ENCODE measurements around the gene RHBDF1. TPM values are rescaled to one million over a fixed set of nuclear protein-coding genes. Genes with fewer than 3 reads are reported as not detected.
A peak's percentile ranks its signal among the peaks of the same experiment; 100 is the strongest.

RHBDF1 gene
- total and polyA plus RNA-seq, 2 donors (not counting 1 experiment from before 2014, with no cell fraction given), result 40.5 to 53.8 TPM

- no peak within 1 kb of the TSS for H2AFZ ChIP-seq (ENCODE audit: low read length)
- H3K36me3 ChIP-seq (ENCODE audit: control insufficient read depth, insufficient read depth, low read length), result peaks cover 18% of the 10 kb centered on the region
- H3K4me1 ChIP-seq (ENCODE audit: control insufficient read depth, extremely low read depth, insufficient read depth, low read length), result peaks cover 35% of the 10 kb centered on the region
- peak within 1 kb of the TSS; percentile 99 for H3K4me2 ChIP-seq (ENCODE audit: extremely low read depth, insufficient read depth, low read length)
- no peak for TF ChIP-seq CTCF (conservative IDR thresholded peaks at IDR 0.05 in 1 of 2, IDR thresholded peaks at IDR 0.05 in 1 of 2; ENCODE audit: low read depth in 1 of 2, low read length in 2 of 2)
- TF ChIP-seq EZH2 (IDR thresholded peaks at IDR 0.05; ENCODE audit: low read length, missing control alignments), result no peak
- H4K20me1 ChIP-seq (ENCODE audit: control insufficient read depth, extremely low read depth, insufficient read depth, low read length), result no peaks in the 10 kb centered on the region
- H3K27me3 ChIP-seq (ENCODE audit: control insufficient read depth, insufficient read depth, low read length), result no peaks in the 10 kb centered on the region
- H3K4me3 ChIP-seq (replicated peaks in 1 of 4; ENCODE audit: control extremely low read depth in 1 of 4, insufficient read depth in 1 of 4, low read depth in 3 of 4, low read length in 4 of 4), result peak within 1 kb of the TSS; percentile 61 to 73 (median 68)
- no peaks in the 10 kb centered on the region for H3K9me3 ChIP-seq (ENCODE audit: control insufficient read depth, insufficient read depth, low read depth, low read length)
- H3K79me2 ChIP-seq (ENCODE audit: control insufficient read depth, insufficient read depth, low read length), result peaks cover 29% of the 10 kb centered on the region
- peak within 1 kb of the TSS; percentile 91 for H3K9ac ChIP-seq (ENCODE audit: insufficient read depth, low read length)
- peak within 1 kb of the TSS; percentile 96 for H3K27ac ChIP-seq (ENCODE audit: insufficient read depth, low read length)
- peak; percentile 68 to 69 for DNase-seq (ENCODE audit: low read depth in 2 of 2)
Measured at GRCh38 chr16:77807-78443, 5.5 kb upstream of the RHBDF1 start, which contains the start of gene MPG. Gene MPG (plus strand): TSS chr16:78225. CDS start chr16:78310, 85 bp downstream.

- peak overlapping the region; percentile 26 to 73 (median 51) for H3K4me3 ChIP-seq (replicated peaks in 1 of 4; ENCODE audit: control extremely low read depth in 1 of 4, insufficient read depth in 1 of 4, low read depth in 3 of 4, low read length in 4 of 4)
- H3K9ac ChIP-seq (ENCODE audit: insufficient read depth, low read length), result peak overlapping the region; percentile 91
- no peak for TF ChIP-seq CTCF (conservative IDR thresholded peaks at IDR 0.05 in 1 of 2, IDR thresholded peaks at IDR 0.05 in 1 of 2; ENCODE audit: low read depth in 1 of 2, low read length in 2 of 2)
- TF ChIP-seq EZH2 (IDR thresholded peaks at IDR 0.05; ENCODE audit: low read length, missing control alignments), result no peak
- peaks cover 27% of the 10 kb centered on the region for H3K79me2 ChIP-seq (ENCODE audit: control insufficient read depth, insufficient read depth, low read length)
- DNase-seq (ENCODE audit: low read depth in 2 of 2), result peak; percentile 58 to 73
- H3K4me1 ChIP-seq (ENCODE audit: control insufficient read depth, extremely low read depth, insufficient read depth, low read length), result peaks cover 39% of the 10 kb centered on the region
- H3K27ac ChIP-seq (ENCODE audit: insufficient read depth, low read length), result peak overlapping the region; percentile 96
- no peaks in the 10 kb centered on the region for H4K20me1 ChIP-seq (ENCODE audit: control insufficient read depth, extremely low read depth, insufficient read depth, low read length)
- no peak overlapping the region for H2AFZ ChIP-seq (ENCODE audit: low read length)
- H3K4me2 ChIP-seq (ENCODE audit: extremely low read depth, insufficient read depth, low read length), result peak overlapping the region; percentile 44
- H3K9me3 ChIP-seq (ENCODE audit: control insufficient read depth, insufficient read depth, low read depth, low read length), result no peaks in the 10 kb centered on the region
- H3K27me3 ChIP-seq (ENCODE audit: control insufficient read depth, insufficient read depth, low read length), result no peaks in the 10 kb centered on the region
- H3K36me3 ChIP-seq (ENCODE audit: control insufficient read depth, insufficient read depth, low read length), result peaks cover 13% of the 10 kb centered on the region
Measured at GRCh38 chr16:77273-77806, 4.9 kb upstream of the RHBDF1 start.

GRCh38 chr16:76535-77272 lies 4.3 kb upstream of the RHBDF1 start:
- no peak overlapping the region for H2AFZ ChIP-seq (ENCODE audit: low read length)
- peaks cover 27% of the 10 kb centered on the region for H3K79me2 ChIP-seq (ENCODE audit: control insufficient read depth, insufficient read depth, low read length)
- H3K9ac ChIP-seq (ENCODE audit: insufficient read depth, low read length), result peak overlapping the region; percentile 91
- peak overlapping the region; percentile 7 to 73 (median 51) for H3K4me3 ChIP-seq (replicated peaks in 1 of 4; ENCODE audit: control extremely low read depth in 1 of 4, insufficient read depth in 1 of 4, low read depth in 3 of 4, low read length in 4 of 4)
- no peaks in the 10 kb centered on the region for H3K9me3 ChIP-seq (ENCODE audit: control insufficient read depth, insufficient read depth, low read depth, low read length)
- no peaks in the 10 kb centered on the region for H3K27me3 ChIP-seq (ENCODE audit: control insufficient read depth, insufficient read depth, low read length)
- no peak for TF ChIP-seq EZH2 (IDR thresholded peaks at IDR 0.05; ENCODE audit: low read length, missing control alignments)
- TF ChIP-seq CTCF (conservative IDR thresholded peaks at IDR 0.05 in 1 of 2, IDR thresholded peaks at IDR 0.05 in 1 of 2; ENCODE audit: low read depth in 1 of 2, low read length in 2 of 2), result no peak
- no peaks in the 10 kb centered on the region for H4K20me1 ChIP-seq (ENCODE audit: control insufficient read depth, extremely low read depth, insufficient read depth, low read length)
- H3K4me1 ChIP-seq (ENCODE audit: control insufficient read depth, extremely low read depth, insufficient read depth, low read length), result peaks cover 39% of the 10 kb centered on the region
- H3K27ac ChIP-seq (ENCODE audit: insufficient read depth, low read length), result peak overlapping the region; percentile 96
- H3K4me2 ChIP-seq (ENCODE audit: extremely low read depth, insufficient read depth, low read length), result peak overlapping the region; percentile 83
- peak; percentile 86 to 92 for DNase-seq (ENCODE audit: low read depth in 2 of 2)
- H3K36me3 ChIP-seq (ENCODE audit: control insufficient read depth, insufficient read depth, low read length), result peaks cover 12% of the 10 kb centered on the region

Data from fibroblast of lung (primary cell).